HCT116 (cell line): Measurements from ENCODE around the gene THAP9. TPM values are rescaled to one million over a fixed set of nuclear protein-coding genes. Genes with fewer than 3 reads are reported as not detected.

Experiments
- ATAC-seq: fragments of 200-7000 bp; cut with Tn5 transposase; 2 replicates; pipeline ENCODE4 v1.9.1; 2020; ENCODE audit warnings: mild to moderate bottlenecking, moderate library complexity
- BruUV-seq: library from RNA; stranded (reverse); fragments of 400-500 nt; replicated peaks from 2 replicates; lab custom pipeline; 2021; lab: Mats Ljungman, UMichigan
- CTCF ChIA-PET: fragments of 300-600 bp; sonication (Branson Sonifier 250); formaldehyde crosslinking; loops from one replicate; lab custom pipeline; 2021; ENCODE audit warnings: antibody characterized with exemption; lab: Charles Lee
- POLR2A ChIA-PET: fragments of 300-600, 350-600 bp; sonication (Branson Sonifier 250); formaldehyde crosslinking; loops from one replicate; lab custom pipeline; 2021; ENCODE audit warnings: antibody characterized with exemption; lab: Charles Lee
- RAD21 ChIA-PET, 2 experiments: fragments of 300-600 bp; sonication (Branson Sonifier 250); formaldehyde crosslinking; loops; one replicate each; lab custom pipeline; 2023; ENCODE audit warnings: low total read pairs in 2 of 2; ENCODE audit not compliant: uncharacterized antibody in 2 of 2, unreplicated experiment in 2 of 2, low non-redundant PET in 1 of 2; lab: Charles Lee
- DNase-seq: peaks from one replicate; pipeline ENCODE4 v3.0.0-alpha.2; 2010; ENCODE audit warnings: low read depth, low spot score
- H2AFZ ChIP-seq: fragments of 200-600 bp; shearing (Covaris generic), sonication (generic); 2 replicates; pipeline ENCODE4 v1.6.1; 2017; ENCODE audit warnings: low read depth, mixed run types, mixed read lengths, antibody characterized with exemption, low read length; ENCODE audit not compliant: poor library complexity, severe bottlenecking
- H3K27ac ChIP-seq: 2 replicates; pipeline ENCODE4 v1.5.1; 2012; ENCODE audit warnings: low read depth, low read length
- H3K27me3 ChIP-seq: fragments of 200-600 bp; sonication (generic); 2 replicates; pipeline ENCODE4 v1.6.1; 2016; ENCODE audit warnings: mixed run types, low read length, mixed read lengths; ENCODE audit not compliant: insufficient read depth
- H3K36me3 ChIP-seq, 2 experiments: fragments of 200-500 bp in 1 of 2; fragments of 200-600 bp in 1 of 2; sonication (Bioruptor generic) in 1 of 2; sonication (generic) in 1 of 2; 2 replicates each; pipeline versions ENCODE4 v1.5.1 to v1.6.1; 2014 to 2016; ENCODE audit warnings: low read length in 2 of 2, inconsistent platforms in 1 of 2, mixed read lengths in 1 of 2, mixed run types in 1 of 2; ENCODE audit not compliant: insufficient read depth in 2 of 2, control insufficient read depth in 1 of 2
- H3K4me1 ChIP-seq, 2 experiments: fragments of 200-600 bp in 1 of 2; sonication (generic) in 1 of 2; 2 replicates each; pipeline versions ENCODE4 v1.5.1 to v1.6.1; 2012 to 2017; ENCODE audit warnings: low read length in 2 of 2, inconsistent platforms in 1 of 2, mild to moderate bottlenecking in 1 of 2, mixed read lengths in 1 of 2, mixed run types in 1 of 2, moderate library complexity in 1 of 2; ENCODE audit not compliant: insufficient read depth in 2 of 2, control insufficient read depth in 1 of 2
- H3K4me2 ChIP-seq: fragments of 200-600 bp; sonication (generic); 2 replicates; pipeline ENCODE4 v1.6.1; 2017; ENCODE audit warnings: mixed run types, low read length, mixed read lengths
- H3K4me3 ChIP-seq, 2 experiments: fragments of 200-600 bp in 1 of 2; sonication (generic) in 1 of 2; replicated peaks in 1 of 2; 2 replicates each; pipeline ENCODE4 v1.5.1; 2011 to 2016; ENCODE audit warnings: low read length in 2 of 2, control low read depth in 1 of 2, low read depth in 1 of 2, mild to moderate bottlenecking in 1 of 2, mixed read lengths in 1 of 2, mixed run types in 1 of 2
- H3K79me2 ChIP-seq: fragments of 200-600 bp; sonication (generic); 2 replicates; pipeline ENCODE4 v1.6.1; 2017; ENCODE audit warnings: mild to moderate bottlenecking, mixed run types, low read length, moderate library complexity, mixed read lengths; ENCODE audit not compliant: insufficient read depth
- H3K9ac ChIP-seq: fragments of 200-600 bp; sonication (generic); 2 replicates; pipeline ENCODE4 v1.6.1; 2016; ENCODE audit warnings: low read length, mixed read lengths
- H3K9me2 ChIP-seq: fragments of 200-600 bp; sonication (generic), shearing (Covaris generic); 2 replicates; pipeline ENCODE4 v1.6.1; 2017; ENCODE audit warnings: mixed run types, mild to moderate bottlenecking, moderate library complexity; ENCODE audit not compliant: insufficient read depth
- H3K9me3 ChIP-seq, 2 experiments: fragments of 200-500 bp in 1 of 2; fragments of 200-600 bp in 1 of 2; sonication (Bioruptor generic) in 1 of 2; sonication (generic) in 1 of 2; 2 replicates each; pipeline ENCODE4 v1.6.1; 2014 to 2017; ENCODE audit warnings: low read length in 2 of 2, mixed read lengths in 2 of 2, inconsistent platforms in 1 of 2, low read depth in 1 of 2, mild to moderate bottlenecking in 1 of 2, mixed run types in 1 of 2, moderate library complexity in 1 of 2; ENCODE audit not compliant: control insufficient read depth in 1 of 2, insufficient read depth in 1 of 2
- H4K20me1 ChIP-seq: fragments of 200-600 bp; sonication (generic), shearing (Covaris generic); 2 replicates; pipeline ENCODE4 v1.6.1; 2017; ENCODE audit warnings: mixed run types, mild to moderate bottlenecking, moderate library complexity; ENCODE audit not compliant: insufficient read depth
- ELF1 ChIP-seq: IDR thresholded peaks from 2 replicates; pipeline ENCODE4 v1.6.1; 2012; ENCODE audit warnings: low read depth, borderline replicate concordance
- EZH2 ChIP-seq: fragments of 200-600 bp; sonication (generic); IDR thresholded peaks from 2 replicates; pipeline ENCODE4 v1.6.1; 2017; ENCODE audit warnings: antibody characterized with exemption, mixed run types
- EZH2phosphoT487 ChIP-seq: fragments of 200-600 bp; IDR thresholded peaks from 2 replicates; pipeline ENCODE4 v1.6.1; 2018; ENCODE audit warnings: antibody characterized with exemption, borderline replicate concordance
- MAX ChIP-seq: IDR thresholded peaks from 2 replicates; pipeline ENCODE4 v1.6.1; 2012
- RAD21 ChIP-seq: IDR thresholded peaks from 2 replicates; pipeline ENCODE4 v1.6.1; 2012; ENCODE audit warnings: low read depth, mild to moderate bottlenecking
- SIN3A ChIP-seq: IDR thresholded peaks from 2 replicates; pipeline ENCODE4 v1.6.1; 2012; ENCODE audit warnings: low read depth
- ZNF274 ChIP-seq: fragments of 200-500 bp; sonication (Bioruptor generic); IDR thresholded peaks from 2 replicates; pipeline ENCODE4 v1.6.1; 2014; ENCODE audit warnings: mild to moderate bottlenecking, low read depth, low read length, inconsistent platforms
- intact Hi-C: fragments of 100-400 bp; cut with micrococcal nuclease; formaldehyde crosslinking; loops from 2 replicates; pipeline ENCODE4 v1.10.0; 2022
- total RNA-seq: library from RNA; stranded (reverse); gene quantifications from one replicate; pipeline ENCODE4 v1.2.1, GENCODE V29; 2021; ENCODE audit not compliant: unreplicated experiment

Gene THAP9
- total RNA-seq, 1 experiment from 2014 or later = 6.4 TPM

DNA sequence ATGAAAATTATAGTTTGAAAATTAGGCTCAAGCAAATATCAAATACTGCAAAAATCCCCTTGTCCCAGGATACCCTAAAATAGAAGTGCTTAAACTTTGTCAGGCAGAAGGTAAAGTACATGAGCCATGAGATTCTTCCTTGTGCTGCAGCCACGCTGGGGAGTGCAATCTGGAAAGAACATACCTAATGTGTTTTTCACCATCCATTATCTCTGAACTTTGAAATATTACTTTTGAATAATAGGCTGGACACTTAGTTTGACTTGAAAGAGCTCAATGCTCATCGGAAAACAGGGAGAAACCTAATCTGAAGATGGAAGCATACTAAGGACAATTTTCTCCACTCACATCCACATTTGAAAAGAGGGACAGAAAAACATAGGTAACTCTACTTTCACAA, 18.9 kb downstream of the THAP9 start:
- no TSS peak for BruUV-seq

DNA sequence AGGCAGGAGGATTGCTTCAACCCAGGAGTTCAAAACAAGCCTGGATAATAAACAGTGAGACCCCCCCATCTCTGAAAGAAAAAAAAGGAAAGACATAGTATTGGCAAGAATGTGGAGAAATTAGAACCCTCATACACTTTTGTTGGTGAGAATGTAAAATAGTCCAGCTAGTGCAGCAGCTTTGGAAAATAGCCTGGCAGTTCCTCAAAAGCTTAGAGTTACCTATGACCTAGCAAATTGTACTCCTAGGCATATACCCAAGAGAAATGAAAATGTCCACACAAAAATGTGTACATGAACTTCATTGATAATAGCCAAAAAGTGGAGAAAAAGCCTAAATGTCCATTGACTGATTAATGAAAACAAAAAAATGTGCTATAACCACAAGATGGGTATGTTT, 21.3 kb downstream of the THAP9 start:
- intact Hi-C loops = no loop called here
- POLR2A ChIA-PET = no interaction called here

More for the DNA sequence above, 18.9 kb downstream of the THAP9 start:
- Histone ChIP-seq H4K20me1 (no peaks in the 10 kb centered on the region), H2AFZ (no peak overlapping the region)
- intact Hi-C loops = no loop called here
- RAD21 ChIA-PET = no interaction called here
- TF ChIP-seq EZH2phosphoT487 (no peak), ZNF274 (no peak), EZH2 (no peak), SIN3A (no peak), RAD21 (no peak), MAX (no peak)
- TF ChIP-seq, all 23 proteins: peak for 0
- Histone ChIP-seq H3K27me3 (no peaks in the 10 kb centered on the region), H3K9ac (no peak overlapping the region), H3K4me2 (no peak overlapping the region), H3K4me3 (no peak overlapping the region), H3K36me3 (no peaks in the 10 kb centered on the region), H3K4me1 (no peaks in the 10 kb centered on the region), H3K9me2 (no peaks in the 10 kb centered on the region), H3K79me2 (no peaks in the 10 kb centered on the region), H3K27ac (no peak overlapping the region), H3K9me3 (no peaks in the 10 kb centered on the region)
- POLR2A ChIA-PET = no interaction called here
- ATAC-seq = no peak
- no peak for DNase-seq
- CTCF ChIA-PET = no interaction called here

More for the DNA sequence above, 21.3 kb downstream of the THAP9 start:
- H4K20me1 ChIP-seq = no peaks in the 10 kb centered on the region
- CTCF ChIA-PET = no interaction called here
- H3K27ac ChIP-seq = no peak overlapping the region
- no peak overlapping the region for H3K4me3 ChIP-seq
- no peaks in the 10 kb centered on the region for H3K4me1 ChIP-seq
- no peaks in the 10 kb centered on the region for H3K9me2 ChIP-seq
- no TSS peak for BruUV-seq
- no peak overlapping the region for H3K9ac ChIP-seq
- DNase-seq = no peak
- H3K4me2 ChIP-seq = no peak overlapping the region
- H3K79me2 ChIP-seq = no peaks in the 10 kb centered on the region
- H3K9me3 ChIP-seq = no peaks in the 10 kb centered on the region
- no peak for TF ChIP-seq ELF1
- TF ChIP-seq, all 23 proteins: peak for 0
- no peak overlapping the region for H2AFZ ChIP-seq
- ATAC-seq = no peak
- RAD21 ChIA-PET = no interaction called here
- no peaks in the 10 kb centered on the region for H3K36me3 ChIP-seq
- H3K27me3 ChIP-seq = no peaks in the 10 kb centered on the region
